Epithelial cell of prostate (primary cell): ENCODE data around the gene ZCCHC3.
"Not testable (repeated sequence)": the region's sequence is repeated elsewhere in the genome, so short reads cannot be mapped to it uniquely, and the experiment has no call there.

Experiments used
- DNase-seq: peaks from one replicate; pipeline ENCODE4 v3.0.0-alpha.2; 2011; ENCODE audit warnings: low read depth, low spot score
- H3K27ac ChIP-seq: fragments of 450-650 bp; 2 replicates; pipeline ENCODE4 v1.5.1; 2017; ENCODE audit warnings: mild to moderate bottlenecking

ZCCHC3 gene

GRCh38 chr20:334578-334977 lies 37.2 kb downstream of the ZCCHC3 start:
- DNase-seq, result no peak
- no peak overlapping the region for H3K27ac ChIP-seq

GRCh38 chr20:336040-336439 lies 38.7 kb downstream of the ZCCHC3 start:
- not testable (repeated sequence) for H3K27ac ChIP-seq, DNase-seq

GRCh38 chr20:341682-342081 lies 44.3 kb downstream of the ZCCHC3 start:
- peak overlapping the region; percentile 36 for H3K27ac ChIP-seq
- DNase-seq, result peak; percentile 89

GRCh38 chr20:343107-343506 lies 45.7 kb downstream of the ZCCHC3 start:
- no peak for DNase-seq
- no peak overlapping the region for H3K27ac ChIP-seq

GRCh38 chr20:346033-346639 lies 48.8 kb downstream of the ZCCHC3 start:
- DNase-seq, result no peak
- no peak overlapping the region for H3K27ac ChIP-seq

- peak within 1 kb of the TSS; percentile 70 for H3K27ac ChIP-seq
These were observed 49.4 kb downstream of the ZCCHC3 start, which contains the start of gene NRSN2 for GRCh38 chr20:346640-347316. TSS of gene NRSN2 (plus strand) at chr20:347111. CDS start at chr20:349644, 2,533 bp downstream.

GRCh38 chr20:347317-347639 lies 49.9 kb downstream of the ZCCHC3 start:
- DNase-seq, result no peak
- peak overlapping the region; percentile 70 for H3K27ac ChIP-seq

More at GRCh38 chr20:346640-347316, 49.4 kb downstream of the ZCCHC3 start, which contains the start of gene NRSN2:
- DNase-seq, result no peak

- H3K27ac ChIP-seq, result peak overlapping the region; percentile 70
- DNase-seq, result no peak
These were observed 50.5 kb downstream of the ZCCHC3 start for GRCh38 chr20:347640-348484.

GRCh38 chr20:348972-349841 lies 51.8 kb downstream of the ZCCHC3 start:
- DNase-seq, result no peak
- no peak overlapping the region for H3K27ac ChIP-seq
